Activated effector memory CD4-positive, alpha-beta T cell treated with anti-CD3 and anti-CD28 coated beads, Interleukin-2, amount 50 U/mL, for 16 hours (primary cell): ENCODE measurements around the gene SIT1.
A peak's percentile ranks its signal among the peaks of the same experiment; 100 is the strongest.
"Not testable (repeated sequence)": the region's sequence is repeated elsewhere in the genome, so short reads cannot be mapped to it uniquely, and the experiment has no call there.

Source experiments
- DNase-seq: peaks from one replicate; pipeline ENCODE4 v3.0.0-alpha.2; 2020

Gene SIT1

DNA sequence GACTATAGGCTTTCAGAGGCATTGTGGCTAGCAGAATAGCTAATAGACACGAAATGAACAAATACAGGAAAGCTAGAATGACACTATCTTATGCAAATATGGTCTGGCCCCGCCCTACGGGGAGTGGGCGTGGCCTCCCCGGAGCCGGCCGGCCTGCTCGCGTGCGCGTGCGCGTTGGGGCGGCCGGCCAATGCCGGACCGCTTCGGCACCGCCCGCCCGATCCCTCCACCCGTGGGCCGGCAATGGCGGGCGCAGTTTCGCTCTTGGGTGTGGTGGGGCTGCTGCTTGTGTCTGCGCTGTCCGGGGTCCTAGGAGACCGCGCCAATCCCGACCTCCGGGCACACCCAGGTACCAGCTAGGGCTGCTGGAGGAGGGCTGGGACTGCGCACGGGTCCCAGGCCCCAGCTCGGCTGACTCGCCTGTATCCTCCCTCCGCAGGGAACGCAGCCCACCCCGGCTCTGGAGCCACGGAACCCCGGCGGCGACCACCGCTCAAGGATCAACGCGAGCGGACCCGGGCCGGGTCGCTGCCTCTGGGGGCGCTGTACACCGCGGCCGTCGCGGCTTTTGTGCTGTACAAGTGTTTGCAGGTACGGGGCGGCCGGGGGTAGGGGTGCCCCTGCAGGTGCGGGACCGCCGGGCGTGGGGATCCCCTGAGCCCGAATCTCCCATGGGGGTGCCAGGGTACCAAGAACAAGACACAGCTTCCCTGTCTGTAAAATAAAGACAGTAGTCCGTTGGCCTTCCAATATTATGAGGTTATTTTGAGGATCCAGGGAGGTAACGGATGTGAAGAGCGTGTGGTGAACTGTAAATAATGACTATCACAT lies 7.6 kb upstream of the SIT1 start, which contains the start of gene CCDC107:
CCDC107 (plus strand) TSS at position 156 of the 831 bp plus-strand sequence; CDS start at position 244, 88 bp downstream.
- peak; percentile 94 for DNase-seq

- peak; percentile 97 for DNase-seq
Observed at GRCh38 chr9:35657546-35658136, 6.9 kb upstream of the SIT1 start, which contains the start of gene RMRP. TSS of gene RMRP (minus strand) at chr9:35658019.

DNA sequence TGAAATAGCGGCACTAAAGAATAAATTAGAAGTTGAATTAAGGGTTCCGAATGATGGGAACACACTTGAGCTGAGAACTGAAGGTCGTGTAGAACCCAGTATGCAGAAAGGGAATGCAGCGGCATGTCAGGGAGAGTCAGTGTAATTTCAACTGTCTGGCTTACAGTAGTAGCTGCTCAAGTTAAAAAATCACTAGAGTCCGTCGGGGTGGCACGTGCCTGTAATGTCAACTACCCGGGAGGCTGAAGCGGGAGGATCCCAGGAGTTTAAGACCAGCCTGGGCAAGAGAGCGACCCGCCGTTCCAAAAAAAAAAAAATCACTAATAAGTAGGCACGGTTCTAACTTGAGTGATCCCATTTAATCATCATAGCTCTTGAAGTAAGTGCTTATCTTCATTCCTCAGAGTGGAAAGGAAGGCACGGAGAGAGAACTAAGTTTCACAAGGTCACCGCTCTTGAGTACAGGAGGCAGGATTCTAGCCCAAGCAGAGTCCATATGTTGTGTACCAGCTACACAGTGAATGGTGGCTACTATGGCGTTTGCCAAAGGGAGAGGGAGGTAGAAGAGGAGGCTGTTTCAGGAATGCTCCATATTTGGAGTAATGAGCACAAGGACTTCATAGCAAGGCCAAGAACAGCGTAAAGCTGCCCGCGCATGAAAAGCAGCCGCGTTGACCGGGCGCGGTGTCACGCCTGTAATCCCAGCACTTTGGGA lies 6.3 kb upstream of the SIT1 start:
- peak; percentile 61 for DNase-seq

- peak; percentile 64 for DNase-seq
Observed at GRCh38 chr9:35656348-35656747, 5.6 kb upstream of the SIT1 start.

GRCh38 chr9:35653611-35654010 lies 2.9 kb upstream of the SIT1 start:
- DNase-seq = peak; percentile 44

- DNase-seq = peak; percentile 42
Observed at GRCh38 chr9:35652829-35653209, 2.1 kb upstream of the SIT1 start.

DNA sequence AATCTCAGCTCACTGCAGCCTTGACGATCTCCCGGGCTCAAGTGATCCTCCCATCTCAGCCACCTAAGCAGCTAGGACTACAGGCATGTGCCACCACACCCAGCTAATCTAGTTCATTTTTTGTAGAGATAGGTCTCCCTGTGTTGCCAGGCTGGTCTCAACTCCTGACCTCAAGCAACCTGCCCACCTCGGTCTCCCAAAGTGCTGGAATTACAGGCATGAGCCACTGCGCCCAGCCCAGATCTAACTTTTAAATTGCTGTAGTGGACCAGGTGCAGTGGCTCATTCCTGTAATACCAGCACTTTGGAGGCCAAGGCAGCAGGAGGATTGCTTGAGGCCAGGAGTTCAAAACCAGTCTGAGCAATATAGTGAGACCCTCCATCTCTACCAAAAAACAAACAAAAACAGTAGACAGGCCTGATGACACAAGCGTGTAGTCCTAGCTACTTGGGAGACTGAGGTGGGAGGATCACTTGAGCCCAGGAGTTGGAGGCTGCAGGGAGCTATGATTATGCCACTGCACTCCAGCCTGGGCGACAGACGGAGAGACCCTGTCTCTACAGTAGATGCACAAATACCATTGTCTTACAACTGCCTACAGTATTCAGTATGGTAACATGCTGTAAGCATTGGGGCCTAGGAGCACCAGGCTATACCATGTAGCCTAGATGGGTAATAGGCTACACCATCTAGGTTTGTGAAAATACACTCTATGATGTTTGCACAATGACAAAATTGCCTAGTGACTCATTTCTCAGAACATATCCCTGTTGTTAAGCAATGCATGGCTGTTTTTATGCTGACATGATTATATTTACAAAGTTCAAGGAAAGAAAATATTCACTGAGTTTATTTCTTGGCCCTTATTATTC lies 1.5 kb upstream of the SIT1 start:
- peak; percentile 60 for DNase-seq

GRCh38 chr9:35649431-35650340 lies 1.0 kb downstream of the SIT1 start:
- peak; percentile 81 for DNase-seq

DNA sequence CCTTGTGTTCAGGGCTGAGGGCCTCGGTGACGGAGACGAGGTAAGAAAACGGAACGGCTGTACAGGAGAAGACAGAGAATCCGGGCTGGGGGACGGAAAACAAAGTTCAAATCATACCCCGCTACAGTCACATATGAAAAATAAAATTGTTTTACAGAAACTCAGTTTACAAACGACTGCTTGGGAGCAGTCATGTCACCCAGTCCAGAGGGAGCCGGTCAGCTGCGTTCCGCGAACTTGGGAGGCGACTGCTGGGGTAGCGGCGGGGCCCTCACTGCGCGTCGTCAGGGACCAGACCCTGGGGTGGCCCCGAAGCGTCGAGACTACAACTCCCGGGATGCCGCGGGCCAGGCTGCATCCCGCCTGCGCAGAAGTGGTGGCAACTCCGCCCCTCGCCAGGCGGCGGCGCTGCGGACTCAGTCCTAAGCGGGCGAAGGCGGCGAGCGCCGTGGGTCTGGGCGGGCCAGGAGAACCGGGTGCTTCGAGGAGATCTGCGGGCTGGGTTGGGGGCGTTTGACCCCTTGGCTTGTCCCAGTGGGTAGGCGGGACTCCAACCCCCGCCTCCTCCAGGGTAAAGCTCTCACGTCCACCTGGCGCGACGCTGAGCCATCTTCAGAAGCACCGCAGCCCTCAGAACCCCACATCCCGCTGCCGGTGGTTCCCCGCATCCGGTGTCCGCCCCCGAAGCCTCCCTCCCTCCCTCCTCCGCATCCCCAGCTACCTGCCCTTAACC lies 4.0 kb downstream of the SIT1 start:
- peak; percentile 97 for DNase-seq

- no peak for DNase-seq
Observed at GRCh38 chr9:35646153-35646532, 4.6 kb downstream of the SIT1 start.

GRCh38 chr9:35645736-35646135 lies 5.0 kb downstream of the SIT1 start:
- DNase-seq = peak; percentile 60

DNA sequence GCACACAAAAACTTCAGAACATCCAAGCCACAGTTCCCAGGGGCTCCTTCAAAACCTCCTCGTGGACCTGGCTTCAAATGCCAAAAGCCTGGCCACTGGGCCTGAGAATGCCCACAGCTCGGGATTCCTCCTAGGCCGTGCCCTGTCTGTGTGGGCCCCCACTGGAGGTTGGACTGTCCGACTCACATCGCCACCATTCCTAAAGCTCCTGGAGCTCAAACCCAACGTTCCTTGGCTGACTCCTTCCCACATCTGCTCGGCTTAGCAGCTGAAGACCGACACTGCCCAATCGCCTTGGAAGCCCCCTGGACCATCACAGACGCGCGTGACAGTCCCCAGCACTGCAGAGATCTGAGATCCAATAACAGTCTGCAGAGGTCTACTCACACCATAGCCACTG lies 7.7 kb downstream of the SIT1 start:
- no peak for DNase-seq

GRCh38 chr9:35641478-35641877 lies 9.3 kb downstream of the SIT1 start:
- not testable (repeated sequence) for DNase-seq

DNA sequence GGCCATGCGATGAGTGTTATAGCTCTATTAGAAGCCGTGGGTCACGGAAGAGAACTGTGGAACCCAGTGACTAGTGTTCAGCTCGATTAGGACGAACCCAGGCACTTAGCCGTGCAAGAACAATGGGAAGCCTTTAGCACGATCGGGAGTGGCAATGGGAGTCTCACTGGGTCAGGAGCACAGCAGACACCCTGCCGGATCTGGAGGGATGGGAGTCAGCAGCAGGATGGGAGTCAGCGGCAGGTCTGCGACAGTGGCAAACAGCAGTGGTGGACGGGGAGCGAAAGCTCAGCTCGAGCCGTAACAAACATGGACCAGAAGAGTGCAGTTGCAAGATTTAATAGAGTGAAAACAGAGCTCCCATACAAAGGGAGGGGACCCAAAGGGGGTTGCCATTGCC lies 10.3 kb downstream of the SIT1 start:
- DNase-seq = peak; percentile 44

- DNase-seq = no peak
Observed at GRCh38 chr9:35639631-35640030, 11.1 kb downstream of the SIT1 start.

GRCh38 chr9:35639225-35639624 lies 11.5 kb downstream of the SIT1 start:
- not testable (repeated sequence) for DNase-seq

GRCh38 chr9:35638751-35639150 lies 12.0 kb downstream of the SIT1 start:
- DNase-seq = peak; percentile 62

DNA sequence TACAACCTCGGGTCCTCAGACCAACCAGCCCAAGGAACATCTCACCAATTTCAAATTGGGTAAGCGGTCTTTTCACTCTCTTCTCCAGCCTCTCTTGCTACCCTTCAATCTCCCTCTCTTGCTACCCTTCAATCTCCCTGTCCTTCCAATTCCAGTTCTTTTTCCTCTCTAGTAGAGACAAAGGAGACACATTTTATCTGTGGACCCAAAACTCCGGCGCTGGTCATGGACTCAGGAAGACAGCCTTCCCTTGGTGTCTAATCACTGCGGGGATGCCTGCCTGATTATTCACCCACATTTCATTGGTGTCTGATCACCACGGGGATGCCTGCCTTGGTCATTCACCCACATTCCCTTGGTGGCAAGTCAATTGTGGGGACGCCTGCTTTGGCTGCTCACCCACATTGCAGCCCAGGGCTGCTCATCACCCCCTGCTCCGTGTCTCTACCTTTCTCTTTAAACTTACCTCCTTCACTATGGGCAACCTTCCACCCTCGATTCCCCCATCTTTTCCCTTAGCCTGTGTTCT lies 13.2 kb downstream of the SIT1 start:
- DNase-seq = not testable (repeated sequence)

GRCh38 chr9:35636877-35637246 lies 13.9 kb downstream of the SIT1 start:
- not testable (repeated sequence) for DNase-seq

GRCh38 chr9:35636135-35636876 lies 14.4 kb downstream of the SIT1 start:
- peak; percentile 27 for DNase-seq
